NB4 (cell line): ENCODE data around the gene BCL2L13.

Source experiments
- DNase-seq: peaks from one replicate; pipeline ENCODE4 v3.0.0; 2010; ENCODE audit warnings: low read depth
- H3K4me3 ChIP-seq: one replicate; pipeline ENCODE4 v1.5.1; 2011; ENCODE audit warnings: mild to moderate bottlenecking, low read depth, low read length, moderate library complexity
- CTCF ChIP-seq: IDR thresholded peaks from one replicate; pipeline ENCODE4 v1.5.1; 2012; ENCODE audit warnings: low read depth, low read length
- MYC ChIP-seq: IDR thresholded peaks from 2 replicates; pipeline ENCODE4 v1.6.1; 2011; ENCODE audit warnings: low read depth, low read length
- POLR2A ChIP-seq: IDR thresholded peaks from 2 replicates; pipeline ENCODE4 v1.6.1; 2011; ENCODE audit warnings: mild to moderate bottlenecking; ENCODE audit not compliant: insufficient read length; ENCODE audit errors: extremely low read depth
- TF ChIP-seq, protein P1 (sequence below): IDR thresholded peaks from 2 replicates; pipeline ENCODE4 v1.6.1; 2011; ENCODE audit warnings: low read depth, low read length

The BCL2L13 gene, protein sequence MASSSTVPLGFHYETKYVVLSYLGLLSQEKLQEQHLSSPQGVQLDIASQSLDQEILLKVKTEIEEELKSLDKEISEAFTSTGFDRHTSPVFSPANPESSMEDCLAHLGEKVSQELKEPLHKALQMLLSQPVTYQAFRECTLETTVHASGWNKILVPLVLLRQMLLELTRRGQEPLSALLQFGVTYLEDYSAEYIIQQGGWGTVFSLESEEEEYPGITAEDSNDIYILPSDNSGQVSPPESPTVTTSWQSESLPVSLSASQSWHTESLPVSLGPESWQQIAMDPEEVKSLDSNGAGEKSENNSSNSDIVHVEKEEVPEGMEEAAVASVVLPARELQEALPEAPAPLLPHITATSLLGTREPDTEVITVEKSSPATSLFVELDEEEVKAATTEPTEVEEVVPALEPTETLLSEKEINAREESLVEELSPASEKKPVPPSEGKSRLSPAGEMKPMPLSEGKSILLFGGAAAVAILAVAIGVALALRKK

GRCh38 chr22:17638432-17639246 lies at the start of gene BCL2L13:
Gene BCL2L13 (plus strand): TSS chr22:17638757. CDS start chr22:17655712, 16,955 bp downstream.
- DNase-seq, result peak; percentile 96
- TF ChIP-seq CTCF (no peak), POLR2A (peak; percentile 88), MYC (peak; percentile 30)
- TF ChIP-seq, protein P1, sequence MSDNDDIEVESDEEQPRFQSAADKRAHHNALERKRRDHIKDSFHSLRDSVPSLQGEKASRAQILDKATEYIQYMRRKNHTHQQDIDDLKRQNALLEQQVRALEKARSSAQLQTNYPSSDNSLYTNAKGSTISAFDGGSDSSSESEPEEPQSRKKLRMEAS, result peak; percentile 20; the same call in 1 of the 2 replicates
- peak within 1 kb of the TSS; percentile 100 for H3K4me3 ChIP-seq

DNA sequence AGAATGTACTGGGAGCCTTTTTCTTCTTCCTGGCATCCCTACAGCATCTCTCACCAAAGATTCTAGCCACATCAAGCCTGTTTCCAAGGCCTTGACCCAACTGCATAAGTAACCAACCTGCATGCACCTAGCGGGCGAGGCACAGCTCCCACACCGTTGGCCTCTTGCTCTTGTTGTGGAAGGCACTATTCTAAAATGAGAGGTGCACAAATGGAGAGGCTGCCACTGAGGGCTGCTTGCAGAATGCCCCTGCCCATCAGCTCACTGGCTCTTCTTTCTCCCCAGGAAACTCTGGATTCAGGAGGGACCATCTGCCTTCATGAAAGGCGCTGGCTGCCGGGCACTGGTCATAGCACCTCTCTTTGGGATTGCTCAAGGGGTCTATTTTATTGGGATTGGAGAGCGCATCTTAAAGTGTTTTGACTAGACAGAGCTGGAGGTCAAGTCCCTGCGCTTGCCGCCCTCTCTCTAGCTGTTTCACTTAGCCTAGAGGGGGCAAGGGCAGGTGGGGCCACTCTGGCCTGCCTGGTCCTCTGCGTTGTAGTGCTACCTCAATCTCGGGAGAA lies 48.7 kb upstream of the BCL2L13 start:
- no peak overlapping the region for H3K4me3 ChIP-seq
- TF ChIP-seq, protein P1, result no peak
- TF ChIP-seq CTCF (no peak), MYC (no peak), POLR2A (no peak)
- DNase-seq, result no peak

DNA sequence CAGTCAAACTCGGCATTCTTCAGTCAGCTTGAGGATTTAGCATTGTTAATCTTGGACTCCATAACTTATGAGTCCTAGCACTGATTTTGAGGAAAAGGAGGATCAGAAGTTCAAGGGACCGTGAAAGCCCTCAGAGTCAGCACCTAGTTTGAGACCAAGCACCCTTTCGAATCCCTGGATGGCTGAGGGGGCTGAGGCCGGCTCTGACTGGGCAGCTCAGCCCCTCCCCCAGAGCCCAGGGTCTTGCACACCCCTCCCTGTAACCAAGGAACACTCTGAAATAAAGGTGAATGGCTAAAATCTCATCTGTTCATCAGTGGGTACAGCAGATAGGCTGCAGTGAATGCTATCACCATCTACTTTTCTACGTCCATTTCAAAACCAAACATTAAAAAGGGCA lies 48.0 kb upstream of the BCL2L13 start:
- no peak overlapping the region for H3K4me3 ChIP-seq
- TF ChIP-seq, protein P1, result no peak
- TF ChIP-seq POLR2A (no peak), CTCF (no peak)
- DNase-seq, result no peak

GRCh38 chr22:17592201-17592600 lies 46.4 kb upstream of the BCL2L13 start:
- TF ChIP-seq, protein P1, result no peak
- TF ChIP-seq CTCF, result no peak
- no peak for TF ChIP-seq POLR2A
- TF ChIP-seq MYC, result no peak
- no peak overlapping the region for H3K4me3 ChIP-seq
- no peak for DNase-seq

GRCh38 chr22:17596226-17596625 lies 42.3 kb upstream of the BCL2L13 start:
- TF ChIP-seq, protein P1, result no peak
- TF ChIP-seq CTCF, result no peak
- no peak for TF ChIP-seq POLR2A
- no peak for TF ChIP-seq MYC

More at GRCh38 chr22:17596226-17596625, 42.3 kb upstream of the BCL2L13 start:
- H3K4me3 ChIP-seq, result no peak overlapping the region
- DNase-seq, result no peak
